Psoas muscle (tissue), 8 donors: ENCODE data around the gene CNTNAP2. TPM values are rescaled to one million over a fixed set of nuclear protein-coding genes. Genes with fewer than 3 reads are reported as not detected.

ENCODE experiments used
- ATAC-seq, 4 donors: fragments of 200-7000 bp; cut with Tn5 transposase; one replicate each; pipeline ENCODE4 v1.9.1; 2020; ENCODE audit warnings: moderate library complexity in 3 of 4, mild to moderate bottlenecking in 2 of 4
- DNase-seq, 2 donors: peaks; one replicate each; pipeline ENCODE4 v3.0.0-alpha.2; 2020
- H3K27ac ChIP-seq: fragments of 200-600 bp; one replicate; pipeline ENCODE4 v1.8.0; 2022
- H3K27me3 ChIP-seq, 3 donors: fragments of 200-600 bp in 1 of 3; one replicate each; pipeline versions ENCODE4 v1.6.1 to v1.8.0; 2013 to 2022; ENCODE audit warnings: low read length in 2 of 3, mild to moderate bottlenecking in 2 of 3, moderate library complexity in 1 of 3; ENCODE audit not compliant: insufficient read depth in 3 of 3
- H3K36me3 ChIP-seq, 2 donors: fragments of 200-600 bp in 1 of 2; one replicate each; pipeline versions ENCODE4 v1.6.1 to v1.8.0; 2013 to 2022; ENCODE audit warnings: low read depth in 1 of 2, mild to moderate bottlenecking in 1 of 2, moderate library complexity in 1 of 2; ENCODE audit not compliant: insufficient read depth in 1 of 2
- H3K4me1 ChIP-seq: fragments of 200-600 bp; one replicate; pipeline ENCODE4 v1.8.0; 2022
- H3K4me3 ChIP-seq: fragments of 200-600 bp; one replicate; pipeline ENCODE4 v1.8.0; 2022; ENCODE audit warnings: mild to moderate bottlenecking
- H3K9me3 ChIP-seq: fragments of 200-600 bp; one replicate; pipeline ENCODE4 v1.8.0; 2022
- WGBS, 3 donors: extraction: QIAGEN DNeasy Blood & Tissue Kit; methylation state at CpG; one replicate each; pipeline versions ENCODE4 v1.1.6 to v1.1.7; 2013; 5-methylcytosine and 5-hydroxymethylcytosine counted together
- intact Hi-C, 2 donors: fragments of 100-400 bp; cut with DNase I; formaldehyde crosslinking; loops; one replicate each; pipeline versions ENCODE4 v1.11.0 to v1.14.2; 2022
- polyA plus RNA-seq, 3 donors: library from polyadenylated mRNA; stranded (reverse); fragments of 200-250 nt; gene quantifications; one replicate each; pipeline ENCODE4 v1.2.3, GENCODE V29; 2013
- total RNA-seq, 4 donors: library from RNA; stranded (reverse); fragmentation: NEBNext Ultra II Directional in 2 of 4; extraction: Animal tissue kit (Norgen Biotek cat#: 25700) in 2 of 4; gene quantifications; one replicate each; pipeline versions ENCODE4 v1.2.1 to v1.2.4, GENCODE V29; 2021 to 2023
- TF ChIP-seq, protein P1 (sequence below): fragments of 200-600 bp; IDR thresholded peaks from one replicate; pipeline ENCODE4 v1.8.0; 2022; ENCODE audit warnings: antibody characterized with exemption
- donor health status: healthy with polysubstance abuse.
- donor health status: DM: no; HTN: no; CAD: no; lungs with moderate emphysema.
- donor health status: Bipolar disorder and iron deficiency.
- donor health status: healthy.
- donor health status: DM: yes; HTN: yes; CAD: no.
- donor health status: DM: no; HTN: no; CAD: no.
- donor health status: DM: no; HTN: no; CAD: no.
- donor health status: DM: yes; HTN: yes; CAD: no.

Gene CNTNAP2
- total and polyA plus RNA-seq, 7 donors = 0.01 to 0.13 TPM; not detected in 5

DNA sequence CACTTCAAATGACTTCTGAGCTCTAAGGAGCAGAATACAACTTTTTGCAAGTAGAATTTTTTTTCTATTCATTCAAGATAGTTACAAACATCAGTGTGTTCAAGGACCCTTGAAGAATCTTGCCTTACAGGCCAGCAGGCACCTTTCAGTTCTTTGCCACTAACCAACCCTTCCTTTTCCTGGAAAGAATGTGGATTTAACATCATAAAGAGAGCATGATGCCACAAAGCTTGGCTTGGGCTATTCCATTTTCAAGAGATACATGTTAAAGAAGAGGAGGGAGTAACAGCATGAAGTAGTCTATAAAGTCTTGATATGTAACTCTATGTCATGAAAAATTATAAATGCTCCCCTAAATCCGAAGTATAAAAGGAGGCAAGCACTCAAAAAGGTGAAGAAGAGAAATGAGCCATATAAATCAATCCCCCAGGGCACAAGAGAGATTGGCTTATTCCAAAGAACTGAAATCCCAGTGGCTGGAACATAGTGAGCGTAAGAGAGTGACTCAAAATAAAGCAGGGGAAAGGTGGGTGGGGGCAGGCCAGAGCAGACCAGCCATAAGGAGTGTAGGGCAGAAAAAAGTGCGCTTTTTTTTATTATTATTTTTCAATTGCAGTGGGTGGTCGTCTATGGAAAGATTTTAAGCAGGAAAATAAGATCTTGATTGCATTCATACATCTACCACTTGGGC, 1448.3 kb downstream of the CNTNAP2 start:
- TF ChIP-seq, protein P1, sequence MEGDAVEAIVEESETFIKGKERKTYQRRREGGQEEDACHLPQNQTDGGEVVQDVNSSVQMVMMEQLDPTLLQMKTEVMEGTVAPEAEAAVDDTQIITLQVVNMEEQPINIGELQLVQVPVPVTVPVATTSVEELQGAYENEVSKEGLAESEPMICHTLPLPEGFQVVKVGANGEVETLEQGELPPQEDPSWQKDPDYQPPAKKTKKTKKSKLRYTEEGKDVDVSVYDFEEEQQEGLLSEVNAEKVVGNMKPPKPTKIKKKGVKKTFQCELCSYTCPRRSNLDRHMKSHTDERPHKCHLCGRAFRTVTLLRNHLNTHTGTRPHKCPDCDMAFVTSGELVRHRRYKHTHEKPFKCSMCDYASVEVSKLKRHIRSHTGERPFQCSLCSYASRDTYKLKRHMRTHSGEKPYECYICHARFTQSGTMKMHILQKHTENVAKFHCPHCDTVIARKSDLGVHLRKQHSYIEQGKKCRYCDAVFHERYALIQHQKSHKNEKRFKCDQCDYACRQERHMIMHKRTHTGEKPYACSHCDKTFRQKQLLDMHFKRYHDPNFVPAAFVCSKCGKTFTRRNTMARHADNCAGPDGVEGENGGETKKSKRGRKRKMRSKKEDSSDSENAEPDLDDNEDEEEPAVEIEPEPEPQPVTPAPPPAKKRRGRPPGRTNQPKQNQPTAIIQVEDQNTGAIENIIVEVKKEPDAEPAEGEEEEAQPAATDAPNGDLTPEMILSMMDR = no peak
- no peak for ATAC-seq
- intact Hi-C loops = no loop called here
- DNase-seq = no peak
- Histone ChIP-seq H3K27ac (no peak overlapping the region), H3K36me3 (no peaks in the 10 kb centered on the region), H3K4me3 (no peak overlapping the region), H3K4me1 (no peaks in the 10 kb centered on the region), H3K9me3 (no peaks in the 10 kb centered on the region), H3K27me3 (no peaks in the 10 kb centered on the region)
- 74 to 78% (median 76%) methylated on average over 4 of the region's 4 CpGs for WGBS, 3 donors

GRCh38 chr7:147567043-147567442, 1450.4 kb downstream of the CNTNAP2 start:
- intact Hi-C loops = no loop called here
- Histone ChIP-seq H3K36me3 (no peaks in the 10 kb centered on the region), H3K9me3 (no peaks in the 10 kb centered on the region), H3K4me1 (no peaks in the 10 kb centered on the region), H3K4me3 (no peak overlapping the region), H3K27ac (no peak overlapping the region), H3K27me3 (no peaks in the 10 kb centered on the region)
- no peak for ATAC-seq
- 87 to 90% (median 87%) methylated on average over 3 of the region's 3 CpGs for WGBS, 3 donors
- TF ChIP-seq, protein P1 = no peak
- DNase-seq = no peak

GRCh38 chr7:147569116-147569913, 1452.7 kb downstream of the CNTNAP2 start:
- Histone ChIP-seq H3K36me3 (no peaks in the 10 kb centered on the region), H3K27me3 (no peaks in the 10 kb centered on the region), H3K4me3 (no peak overlapping the region), H3K27ac (no peak overlapping the region), H3K4me1 (no peaks in the 10 kb centered on the region), H3K9me3 (no peaks in the 10 kb centered on the region)
- TF ChIP-seq, protein P1 = no peak
- WGBS, 3 donors = 58 to 75% (median 58%) methylated on average over 6 of the region's 6 CpGs
- intact Hi-C loops = no loop called here
- no peak for DNase-seq
- no peak for ATAC-seq

DNA sequence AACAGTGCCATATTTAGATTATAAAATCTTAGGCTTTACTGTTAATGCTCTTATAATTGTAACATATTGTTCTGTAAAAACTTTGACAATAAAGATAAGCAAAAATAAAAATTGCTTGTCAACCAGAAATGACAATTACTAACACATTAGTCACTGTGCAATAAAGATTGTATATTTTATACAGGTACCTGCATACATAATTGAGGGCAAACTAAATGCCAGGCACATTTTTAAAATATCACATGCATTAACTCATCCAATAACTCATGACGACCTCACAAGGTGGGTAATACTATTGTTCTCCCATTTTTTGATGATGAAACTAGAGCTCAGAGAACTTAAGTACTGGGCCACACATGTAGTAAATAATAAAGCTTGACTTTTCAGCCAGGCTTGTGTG, 1453.8 kb downstream of the CNTNAP2 start:
- intact Hi-C loops = no loop called here
- no peaks in the 10 kb centered on the region for H3K27me3 ChIP-seq
- WGBS, 3 donors = 61 to 67% (median 61%) methylated on average over 1 of the region's 1 CpG
- DNase-seq = no peak
- no peaks in the 10 kb centered on the region for H3K36me3 ChIP-seq
- H3K9me3 ChIP-seq = no peaks in the 10 kb centered on the region
- no peak overlapping the region for H3K27ac ChIP-seq
- H3K4me3 ChIP-seq = no peak overlapping the region
- no peaks in the 10 kb centered on the region for H3K4me1 ChIP-seq
- TF ChIP-seq, protein P1 = no peak
- no peak for ATAC-seq
